HEK293 (cell line): ENCODE data around the gene KCNQ1.

Experiments
- CTCF ChIP-seq: fragments of 450-650 bp; formaldehyde crosslinking; IDR thresholded peaks from 2 replicates; pipeline ENCODE4 v1.5.1; 2016; ENCODE audit warnings: missing biosample characterization, missing genetic modification characterization
- ZNF266 ChIP-seq: fragments of 450-650 bp; formaldehyde crosslinking; IDR thresholded peaks from 2 replicates; pipeline ENCODE4 v1.5.1; 2016; ENCODE audit warnings: missing biosample characterization, missing genetic modification characterization, low read depth
- ZNF501 ChIP-seq: fragments of 450-650 bp; formaldehyde crosslinking; IDR thresholded peaks from 2 replicates; pipeline ENCODE4 v1.5.1; 2016; ENCODE audit warnings: missing biosample characterization, missing genetic modification characterization
- ZNF530 ChIP-seq: fragments of 450-650 bp; formaldehyde crosslinking; IDR thresholded peaks from 2 replicates; pipeline ENCODE4 v1.5.1; 2016; ENCODE audit warnings: low read depth, missing biosample characterization, missing genetic modification characterization
- TF ChIP-seq, protein P1 (sequence below): fragments of 450-650 bp; formaldehyde crosslinking; IDR thresholded peaks from 2 replicates; pipeline ENCODE4 v1.5.1; 2016; ENCODE audit warnings: missing biosample characterization, missing genetic modification characterization

- no peak for TF ChIP-seq ZNF530
- TF ChIP-seq ZNF266 (tag by site-specific recombination): no peak
- TF ChIP-seq CTCF (tag by site-specific recombination): no peak
- TF ChIP-seq, protein P1, sequence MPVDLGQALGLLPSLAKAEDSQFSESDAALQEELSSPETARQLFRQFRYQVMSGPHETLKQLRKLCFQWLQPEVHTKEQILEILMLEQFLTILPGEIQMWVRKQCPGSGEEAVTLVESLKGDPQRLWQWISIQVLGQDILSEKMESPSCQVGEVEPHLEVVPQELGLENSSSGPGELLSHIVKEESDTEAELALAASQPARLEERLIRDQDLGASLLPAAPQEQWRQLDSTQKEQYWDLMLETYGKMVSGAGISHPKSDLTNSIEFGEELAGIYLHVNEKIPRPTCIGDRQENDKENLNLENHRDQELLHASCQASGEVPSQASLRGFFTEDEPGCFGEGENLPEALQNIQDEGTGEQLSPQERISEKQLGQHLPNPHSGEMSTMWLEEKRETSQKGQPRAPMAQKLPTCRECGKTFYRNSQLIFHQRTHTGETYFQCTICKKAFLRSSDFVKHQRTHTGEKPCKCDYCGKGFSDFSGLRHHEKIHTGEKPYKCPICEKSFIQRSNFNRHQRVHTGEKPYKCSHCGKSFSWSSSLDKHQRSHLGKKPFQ (tag by site-specific recombination): no peak
- TF ChIP-seq ZNF501 (tag by site-specific recombination): no peak
These were observed 264.0 kb downstream of the KCNQ1 start for GRCh38 chr11:2708757-2709281.
